ENCODE data around the gene ERBB4.
"Not testable (repeated sequence)": the region's sequence is repeated elsewhere in the genome, so short reads cannot be mapped to it uniquely, and the experiment has no call there.

The ERBB4 gene

DNA sequence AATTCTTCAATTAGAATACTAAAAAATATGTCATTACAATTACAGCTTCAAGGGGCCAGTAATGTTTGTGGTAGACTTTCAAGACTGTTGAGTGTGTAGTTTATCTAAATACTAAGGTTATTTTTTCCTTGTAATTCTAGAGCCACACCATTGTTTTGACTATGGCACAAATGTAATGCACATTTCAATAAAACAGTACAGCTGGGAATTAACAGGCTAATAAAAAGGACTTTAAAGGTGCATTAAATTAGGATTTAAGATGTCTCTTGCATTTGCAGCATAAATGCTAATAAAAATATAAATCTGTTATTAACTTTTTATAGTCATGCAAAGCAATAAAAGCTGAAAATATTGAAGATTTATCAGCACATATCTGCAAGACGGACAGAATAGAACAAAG lies 344.8 kb downstream of the ERBB4 start:
- DNase-seq, result no peak

DNA sequence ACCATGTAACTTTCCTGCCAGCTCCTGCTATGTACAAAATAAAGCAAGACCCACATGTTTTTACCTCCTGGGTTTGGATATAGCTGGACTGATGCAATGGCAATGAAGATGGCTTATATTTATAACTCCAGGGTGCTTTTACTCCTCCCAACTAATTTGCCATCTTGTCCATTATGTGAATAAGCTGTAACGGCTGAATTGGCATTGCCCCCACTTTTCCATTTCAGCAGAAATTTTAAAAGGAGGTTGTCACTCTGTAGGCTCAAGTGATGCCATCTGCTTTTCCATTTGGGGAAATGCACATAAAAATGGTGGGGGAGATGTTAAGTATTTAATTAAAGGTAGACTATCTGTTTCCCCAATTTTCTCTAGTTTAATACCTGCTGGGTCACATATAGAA lies 345.5 kb downstream of the ERBB4 start:
- no peak for DNase-seq

DNA sequence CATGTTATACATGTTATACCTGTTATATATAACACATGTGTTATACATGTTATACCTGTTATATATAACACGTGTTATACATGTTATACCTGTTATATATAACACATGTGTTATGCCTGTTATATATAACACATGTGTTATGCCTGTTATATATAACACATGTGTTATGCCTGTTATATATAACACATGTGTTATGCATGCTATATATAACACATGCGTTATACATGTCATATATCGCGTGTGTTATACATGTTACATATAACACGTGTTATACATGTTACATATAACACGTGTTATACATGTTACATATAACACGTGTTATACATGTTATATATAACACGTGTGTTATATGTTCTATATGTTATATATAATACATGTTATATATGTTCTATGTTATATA lies 347.2 kb downstream of the ERBB4 start:
- not testable (repeated sequence) for DNase-seq

DNA sequence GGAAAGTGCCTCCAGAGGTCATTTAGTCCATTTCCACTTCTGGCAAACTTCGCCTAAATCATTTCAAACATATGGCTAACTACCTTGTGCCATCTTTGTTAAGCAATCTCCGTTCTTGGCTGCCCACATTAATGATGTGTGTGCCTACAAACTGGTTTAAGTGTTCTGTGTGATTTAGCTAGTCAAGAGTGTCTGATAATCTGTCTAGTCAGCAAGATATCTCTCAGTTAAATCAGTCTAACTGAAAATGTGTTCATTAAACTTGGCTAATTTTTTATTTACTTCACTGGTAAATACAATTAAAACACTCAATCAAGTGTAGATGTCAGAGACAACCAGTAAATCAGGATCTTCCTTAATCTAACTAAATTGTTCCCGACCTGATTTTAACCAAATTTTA lies 352.4 kb downstream of the ERBB4 start:
- no peak for DNase-seq

DNA sequence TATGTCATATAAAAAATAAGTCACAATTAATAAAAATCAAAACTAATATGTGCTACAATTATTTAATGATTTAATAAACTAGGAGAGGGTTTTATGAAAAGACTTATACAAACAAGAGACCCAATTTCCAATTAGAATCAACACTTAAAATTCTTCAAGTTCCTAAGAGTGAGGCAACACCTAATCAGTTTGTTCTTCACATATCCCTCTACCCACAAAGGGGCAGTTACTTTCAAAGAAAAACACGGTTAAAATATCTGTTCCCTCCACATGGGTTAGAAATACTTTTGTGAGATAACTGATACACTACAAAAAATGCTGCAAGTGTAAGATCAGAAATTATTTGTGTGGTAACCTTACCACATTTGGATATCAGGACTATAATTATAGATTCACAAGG lies 357.0 kb downstream of the ERBB4 start:
- no peak for DNase-seq

DNA sequence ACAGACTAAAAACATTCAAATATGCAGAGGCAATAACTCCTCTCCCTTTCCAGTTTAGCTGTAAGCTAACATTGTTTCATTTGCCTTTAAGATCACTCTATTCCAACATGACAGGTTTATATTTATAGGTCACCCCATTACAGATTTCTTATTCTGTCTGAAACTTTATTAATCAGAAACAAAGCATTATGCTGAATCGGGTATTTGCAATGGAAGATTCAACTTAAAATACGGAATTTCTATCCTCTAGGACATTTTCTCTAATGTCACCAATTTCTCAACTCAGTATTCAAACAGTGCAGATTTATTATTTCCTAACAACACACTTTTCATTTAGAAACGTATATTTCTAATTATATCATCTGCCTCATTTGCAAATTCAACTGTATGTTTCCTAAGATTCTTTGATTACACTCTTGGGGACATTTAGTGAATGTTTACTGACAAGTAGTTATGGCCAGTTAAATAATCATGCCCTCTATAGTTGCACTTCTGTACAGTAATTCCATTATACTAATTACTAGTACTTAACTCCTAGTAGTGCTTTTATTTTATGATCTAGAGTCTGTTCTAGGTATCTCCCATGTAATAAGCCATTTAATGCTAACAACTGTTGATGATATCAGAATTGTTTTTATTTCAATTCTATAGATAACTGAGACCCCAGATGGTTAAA lies 358.1 kb downstream of the ERBB4 start:
- no peak for DNase-seq

DNA sequence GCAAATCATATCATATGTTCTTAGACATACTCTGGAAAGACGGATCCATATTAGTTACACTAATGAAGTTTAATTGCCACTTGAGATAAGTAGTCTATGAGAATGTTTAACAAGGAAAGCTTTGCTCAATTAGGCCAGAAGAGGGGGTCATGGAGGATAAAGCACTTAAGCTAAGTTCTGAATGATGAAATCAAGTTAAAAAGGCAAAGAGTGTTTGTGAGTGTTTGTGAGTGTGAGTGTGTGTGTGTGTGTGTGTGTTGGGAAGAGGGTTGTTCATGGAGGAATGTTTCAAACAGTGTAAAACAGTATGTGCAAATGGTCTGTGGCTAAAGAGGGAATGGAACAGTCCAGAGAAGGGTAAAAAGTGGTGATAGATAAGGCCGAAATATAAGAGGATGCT lies 360.9 kb downstream of the ERBB4 start:
- DNase-seq, result no peak

DNA sequence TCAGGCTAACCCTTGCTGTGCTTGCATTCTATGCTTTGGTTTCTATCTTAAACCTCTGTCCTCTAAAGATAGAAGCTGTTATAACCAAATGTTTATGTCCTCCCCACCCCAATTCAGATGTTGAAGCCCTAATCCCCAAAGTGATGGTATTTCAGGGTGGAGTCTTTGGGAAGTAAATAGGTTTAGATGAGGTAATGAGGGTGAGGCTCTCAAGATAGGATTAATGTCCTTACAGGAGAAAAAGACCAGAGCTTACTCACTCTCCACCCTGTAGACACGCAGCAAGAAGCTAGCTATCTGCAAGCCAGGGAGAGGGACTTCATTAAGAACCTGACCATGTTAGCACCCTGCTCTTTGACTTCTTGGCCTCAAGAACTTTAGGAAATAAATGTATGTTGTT lies 362.5 kb downstream of the ERBB4 start:
- DNase-seq, result no peak

DNA sequence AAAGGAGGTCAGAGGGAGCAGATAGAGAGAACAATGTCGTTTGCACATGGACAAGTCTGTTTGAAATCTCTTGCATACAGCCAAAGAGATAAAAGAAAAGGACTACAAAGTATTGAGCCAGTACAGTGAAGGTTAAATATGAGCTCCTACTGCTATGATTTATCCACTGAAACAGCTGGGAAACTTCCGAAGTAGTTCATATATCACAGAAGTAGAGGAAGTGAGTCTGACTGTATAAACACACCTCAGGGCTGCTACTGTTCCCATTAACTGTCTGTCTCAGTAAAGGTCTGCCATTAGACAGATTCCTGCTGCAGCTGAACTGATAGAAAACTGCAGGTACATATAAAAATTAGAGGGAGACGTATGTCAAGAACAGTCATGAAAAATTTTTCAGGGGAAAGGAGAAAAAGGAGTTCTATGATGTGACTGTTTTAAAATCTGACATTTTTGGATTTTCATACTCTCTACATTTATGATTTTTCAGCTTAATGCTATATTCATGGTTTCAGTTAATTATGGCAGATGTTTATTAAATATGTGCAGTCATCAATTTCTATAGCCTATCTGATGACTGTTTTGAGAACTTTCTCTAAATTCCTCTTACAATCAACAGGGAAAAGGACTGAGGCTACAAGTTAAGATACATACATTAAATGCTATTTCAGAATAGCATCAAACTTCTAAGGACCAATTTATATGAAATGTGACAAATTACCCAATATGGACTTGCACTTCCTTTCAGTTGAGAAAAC lies 364.7 kb downstream of the ERBB4 start:
- no peak for DNase-seq

DNA sequence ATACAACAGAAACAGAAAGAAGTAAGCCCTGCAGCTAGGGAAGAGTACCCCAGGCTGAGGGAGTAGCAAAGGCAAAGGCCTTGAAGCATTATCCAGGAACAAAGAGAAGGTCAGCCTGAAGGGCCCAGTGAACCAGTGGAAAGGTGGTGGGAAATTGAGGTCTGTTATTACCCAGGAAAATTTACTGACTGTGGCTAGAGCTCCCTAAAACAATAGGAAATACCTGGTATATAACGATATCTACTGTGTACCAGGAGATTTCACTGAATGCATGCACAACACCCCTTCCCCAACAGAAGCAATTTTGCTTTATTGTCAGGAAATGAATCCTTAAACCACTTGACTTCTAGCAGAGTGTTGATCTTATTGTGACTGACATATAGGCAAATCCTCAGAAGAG lies 365.3 kb downstream of the ERBB4 start:
- no peak for DNase-seq

DNA sequence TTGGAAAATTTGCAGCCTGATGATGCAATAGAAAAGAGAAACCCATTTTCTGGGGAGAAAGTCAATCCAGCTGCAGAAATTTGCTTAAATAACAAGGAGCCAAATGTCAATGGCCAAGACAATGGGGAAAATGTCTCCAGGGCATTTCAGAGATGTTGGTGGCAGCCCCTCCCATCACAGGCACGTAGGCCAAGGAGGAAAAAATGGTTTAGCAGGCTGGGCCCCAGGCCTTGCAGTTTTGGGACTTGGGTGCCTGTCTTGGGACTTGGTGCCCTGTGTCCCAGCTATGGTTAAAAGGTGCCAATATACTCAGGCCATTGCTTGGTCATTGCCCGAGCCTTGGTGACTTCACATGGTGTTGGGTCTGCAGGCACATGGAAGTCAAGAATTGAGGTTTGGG lies 368.2 kb downstream of the ERBB4 start:
- DNase-seq, result no peak

DNA sequence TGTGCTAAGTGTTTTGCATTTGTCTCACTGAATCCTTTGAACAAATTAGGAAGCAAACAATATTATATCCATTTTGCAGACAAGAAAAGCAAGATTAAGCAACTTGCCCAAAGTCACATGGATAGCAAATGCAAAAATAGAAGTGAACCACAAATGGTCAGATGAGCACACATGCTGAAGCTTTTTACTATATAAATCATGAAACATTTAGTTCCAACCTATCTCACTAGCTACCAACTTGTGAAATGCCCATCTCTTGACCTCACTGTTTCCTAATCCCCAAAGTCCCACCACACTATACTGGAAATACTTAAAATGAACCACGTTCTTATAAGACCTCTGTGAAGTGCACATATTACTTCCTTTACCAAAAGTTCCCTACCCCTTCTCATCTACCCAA lies 380.5 kb downstream of the ERBB4 start:
- no peak for DNase-seq

DNA sequence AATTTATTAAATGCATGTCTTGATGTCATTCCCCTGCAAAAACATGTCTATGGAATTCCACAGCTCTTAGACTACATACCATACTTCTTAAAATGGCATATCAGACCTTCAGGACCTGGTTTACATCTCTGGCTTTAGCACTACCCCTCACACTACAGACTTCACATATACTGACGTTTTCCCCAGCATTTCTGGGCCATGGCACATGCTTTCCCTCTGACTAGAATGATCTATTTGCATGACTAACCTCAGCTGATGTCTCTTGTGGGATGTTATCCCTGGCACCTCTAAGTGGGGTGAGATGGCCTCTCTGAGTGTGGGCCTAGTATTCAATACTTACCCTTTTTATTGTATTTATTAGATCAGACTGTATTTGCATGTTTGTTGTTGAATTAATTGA lies 381.6 kb downstream of the ERBB4 start:
- no peak for DNase-seq

DNA sequence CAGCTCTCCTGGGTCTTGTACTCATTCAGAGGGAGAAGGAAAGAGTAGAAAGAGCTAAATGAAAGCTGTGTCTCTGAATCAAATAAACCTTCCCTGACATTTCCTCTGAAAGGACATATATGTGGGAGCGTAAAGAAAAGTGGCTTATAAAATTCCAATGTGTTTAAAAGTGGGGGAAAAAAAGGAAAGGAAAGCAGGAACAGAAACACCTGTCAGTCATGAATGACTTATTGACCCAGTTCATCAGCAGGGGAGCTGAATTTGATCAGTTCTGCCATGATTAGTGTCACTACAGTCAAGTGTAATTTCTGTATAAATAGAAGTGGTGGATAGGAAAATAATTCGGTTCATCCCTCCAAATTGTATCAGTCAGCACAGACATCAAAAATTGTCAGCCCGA lies 382.5 kb downstream of the ERBB4 start:
- no peak for DNase-seq

DNA sequence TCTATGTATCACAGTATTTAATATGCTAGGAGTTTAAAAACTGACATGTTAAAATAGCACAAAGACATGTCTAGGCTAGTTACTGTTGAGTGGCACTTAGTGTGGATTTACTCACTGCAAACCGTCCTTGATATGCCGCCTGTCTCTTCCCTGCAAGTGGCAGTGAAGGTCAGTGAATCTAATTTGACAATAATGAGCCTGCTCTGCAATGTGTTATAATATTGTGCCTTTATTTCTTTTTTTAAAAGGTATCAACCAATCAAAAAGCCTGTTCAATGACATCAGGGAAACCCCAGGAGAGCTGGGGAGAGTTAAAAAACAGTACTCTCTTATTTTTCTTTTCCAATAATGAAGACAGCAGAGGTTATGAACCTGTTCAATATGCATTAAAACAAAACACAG lies 384.1 kb downstream of the ERBB4 start:
- DNase-seq, result no peak

DNA sequence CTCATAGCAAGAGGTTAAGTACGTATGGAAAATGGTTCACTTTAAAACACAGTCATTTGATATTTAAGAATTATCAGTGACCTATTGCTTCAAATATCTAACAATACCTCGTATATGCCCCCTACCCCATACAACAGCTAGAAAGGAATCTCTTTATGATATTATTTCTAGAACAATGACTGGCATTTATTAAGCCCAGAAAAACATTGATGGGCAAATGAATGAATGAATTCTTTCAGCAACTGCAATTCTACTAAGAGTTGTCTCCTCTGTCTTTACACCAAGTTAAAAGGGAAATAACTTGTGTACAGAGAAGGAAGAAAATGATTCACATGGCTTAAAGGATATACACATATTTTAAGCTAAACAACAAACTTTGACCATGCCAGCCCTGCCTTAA lies 384.7 kb downstream of the ERBB4 start:
- no peak for DNase-seq

DNA sequence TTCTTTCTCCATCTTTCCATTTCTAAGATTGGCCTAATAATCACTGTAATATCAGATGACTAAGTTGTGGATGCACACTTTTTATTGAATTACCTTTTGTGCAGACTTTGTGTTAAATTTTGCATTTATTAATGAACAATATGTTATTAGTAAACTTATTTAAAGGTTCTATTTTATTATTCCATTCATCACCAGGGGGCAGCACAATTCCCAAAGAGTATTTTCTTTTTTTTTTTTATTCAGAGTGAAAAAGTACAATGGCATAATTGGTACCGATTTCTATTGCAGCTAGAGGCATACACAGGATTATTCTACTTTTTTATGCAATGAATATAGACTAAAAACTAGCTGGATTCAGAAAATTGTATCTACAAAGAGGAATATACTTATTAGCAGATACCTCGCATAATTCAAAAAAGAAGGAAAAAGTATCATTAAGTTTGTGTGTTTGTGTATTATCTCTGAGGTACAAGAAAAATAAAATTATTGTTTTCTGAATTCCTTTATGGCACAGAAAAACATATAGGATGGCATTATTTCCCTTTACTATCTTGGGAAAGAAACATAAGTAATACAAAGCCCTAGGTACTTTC lies 390.6 kb downstream of the ERBB4 start:
- DNase-seq, result no peak

DNA sequence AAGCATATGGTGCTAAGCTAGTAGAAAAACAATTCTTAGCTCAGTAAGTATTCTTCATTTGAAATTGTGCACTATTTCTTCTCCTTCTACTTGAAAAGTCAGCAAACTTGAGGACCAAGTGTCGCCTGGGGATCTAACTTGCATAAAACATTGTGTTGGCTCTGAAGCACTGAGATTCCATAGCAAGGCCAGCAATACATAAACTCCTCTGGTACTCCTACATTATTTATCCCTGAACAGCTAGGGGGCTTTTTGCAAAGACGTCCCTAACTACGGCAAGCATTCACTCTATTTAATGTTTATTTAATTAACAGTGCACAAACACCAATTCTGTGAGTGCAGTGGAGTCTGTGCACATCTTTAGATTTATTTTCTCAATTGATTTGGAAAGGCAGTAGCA lies 392.2 kb downstream of the ERBB4 start:
- no peak for DNase-seq

DNA sequence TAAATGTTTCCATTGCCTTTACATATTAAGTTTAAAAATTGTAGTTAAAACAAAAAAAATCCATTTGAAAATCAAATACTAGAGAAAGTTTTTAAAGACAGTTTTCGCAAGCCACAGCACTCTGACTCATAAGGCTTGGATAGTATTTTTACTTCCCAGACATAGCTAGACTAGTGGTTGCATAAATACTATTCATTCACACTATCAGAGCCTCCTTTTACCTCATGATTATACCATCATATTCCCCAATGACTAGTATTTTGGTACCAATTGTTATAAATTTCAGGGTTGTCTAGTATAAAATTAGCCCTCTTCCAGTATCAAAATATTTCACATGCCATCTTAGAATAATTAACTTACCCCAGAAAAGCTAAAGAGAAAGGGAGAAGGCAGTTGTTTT lies 393.5 kb downstream of the ERBB4 start:
- no peak for DNase-seq

DNA sequence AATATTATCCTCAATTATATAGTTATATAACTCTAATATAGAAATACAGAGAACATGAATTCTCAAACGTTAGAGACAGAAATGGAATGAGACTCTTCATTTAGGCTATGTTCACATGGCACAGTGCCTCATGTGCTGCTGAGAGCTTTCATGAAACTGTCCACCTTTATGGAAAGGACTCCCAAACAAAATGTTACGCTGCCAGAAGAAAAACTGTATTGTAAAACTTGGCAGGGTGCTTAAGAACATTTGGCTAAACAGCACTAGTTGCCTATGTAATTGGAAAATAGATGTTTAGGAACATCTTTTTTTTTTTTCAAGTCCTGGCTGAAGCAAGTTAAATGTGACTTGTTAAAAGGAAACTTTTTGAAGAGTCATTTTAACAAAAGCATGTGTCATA lies 396.0 kb downstream of the ERBB4 start:
- DNase-seq, result no peak

DNA sequence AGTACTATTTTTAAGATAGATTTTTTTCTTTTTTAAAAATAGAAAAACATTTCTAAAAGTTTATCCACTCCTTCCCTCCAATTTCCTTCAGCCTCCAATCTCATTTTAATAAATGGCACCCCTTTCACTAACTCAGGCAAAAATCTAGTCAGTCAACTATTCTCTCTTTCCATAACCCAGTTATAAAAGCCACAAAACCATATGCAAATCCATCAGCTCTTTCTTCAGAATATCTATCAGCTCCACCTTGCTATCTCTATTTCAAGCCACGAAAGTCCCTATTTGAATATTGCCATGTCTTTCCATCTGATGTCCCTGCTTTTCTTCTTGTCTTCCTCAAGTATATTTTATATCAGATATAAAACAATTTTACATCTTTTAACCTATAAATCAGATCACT lies 397.1 kb downstream of the ERBB4 start:
- DNase-seq, result no peak

DNA sequence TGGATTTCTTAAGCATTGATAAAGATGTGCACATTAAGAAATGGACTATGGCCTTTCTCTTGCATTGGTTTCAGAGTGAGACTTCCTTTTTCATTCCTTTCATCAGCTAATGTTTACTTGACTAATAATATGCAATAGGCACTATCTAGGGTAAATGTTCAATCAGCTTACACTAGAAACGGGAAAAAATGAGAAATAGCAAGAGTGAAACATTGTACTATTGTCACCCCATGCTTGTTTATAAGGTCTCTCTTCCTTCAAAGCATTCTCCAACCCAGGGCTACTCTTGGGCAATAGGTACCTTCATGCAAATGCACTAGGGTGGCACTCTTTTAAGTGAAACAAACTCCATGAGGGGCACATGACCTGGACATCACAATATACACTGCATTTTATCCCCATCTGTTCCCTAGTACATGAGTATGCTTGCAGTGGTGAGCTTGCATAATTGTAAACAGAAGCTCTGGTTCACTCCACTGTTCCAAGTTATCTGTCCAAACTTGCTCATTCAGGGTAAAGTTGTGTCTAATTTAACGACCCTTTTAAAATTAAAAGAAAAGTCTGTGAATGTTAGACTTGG lies 402.3 kb downstream of the ERBB4 start:
- DNase-seq, result no peak

DNA sequence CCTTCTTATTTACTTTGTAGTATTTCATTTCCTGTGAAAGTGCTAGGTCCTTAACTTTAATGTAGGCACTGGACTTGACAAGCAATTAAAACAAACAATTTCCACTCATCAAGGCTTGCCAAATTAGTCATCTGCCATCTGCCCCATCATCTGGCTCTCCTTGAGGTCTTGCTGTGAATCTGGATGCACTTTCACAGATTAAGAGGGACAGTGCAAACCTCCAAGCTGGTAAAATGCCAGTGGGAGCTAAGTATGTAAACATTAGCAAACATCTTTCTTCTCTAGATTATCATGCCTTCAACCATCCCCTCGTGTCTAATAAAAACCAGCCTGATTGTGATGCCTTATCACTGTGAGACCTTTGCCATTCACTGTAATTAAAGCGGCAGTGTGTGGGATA lies 402.9 kb downstream of the ERBB4 start:
- DNase-seq, result no peak

DNA sequence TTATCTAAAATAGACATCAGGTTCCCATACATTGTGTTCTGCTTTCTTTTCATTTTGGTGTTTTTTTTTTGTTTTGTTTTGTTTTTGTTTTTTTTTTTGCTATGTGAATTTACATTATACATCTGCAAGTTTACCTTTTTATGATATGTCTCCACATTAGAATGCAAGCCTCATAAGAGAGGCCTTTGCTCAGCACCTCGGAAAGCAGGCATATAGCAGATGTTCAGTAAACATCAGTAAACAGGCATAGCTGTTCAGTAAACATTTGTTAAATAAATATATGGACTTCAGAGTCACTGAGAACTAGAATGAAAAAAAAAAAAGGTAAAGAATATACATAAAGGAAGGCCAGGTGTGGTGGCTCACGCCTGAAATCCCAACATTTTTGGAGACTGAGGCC lies 405.3 kb downstream of the ERBB4 start:
- no peak for DNase-seq
